ENCODE results near the gene AP2A1.
"Not testable (repeated sequence)": the region's sequence is repeated elsewhere in the genome, so short reads cannot be mapped to it uniquely, and the experiment has no call there.

The AP2A1 gene

DNA sequence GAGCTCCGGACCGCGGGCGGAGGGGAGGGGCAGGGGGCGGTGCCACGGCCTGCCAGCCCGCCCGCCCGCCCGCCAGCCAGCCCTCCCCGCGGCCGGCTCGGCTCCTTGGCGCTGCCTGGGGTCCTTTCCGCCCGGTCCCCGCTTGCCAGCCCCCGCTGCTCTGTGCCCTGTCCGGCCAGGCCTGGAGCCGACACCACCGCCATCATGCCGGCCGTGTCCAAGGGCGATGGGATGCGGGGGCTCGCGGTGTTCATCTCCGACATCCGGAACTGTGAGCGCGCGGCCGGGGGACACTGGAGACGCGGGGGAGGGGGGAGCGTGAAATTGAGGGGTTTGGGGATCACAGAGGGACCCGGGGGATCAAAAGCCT, at the start of gene AP2A1:
TSS of gene AP2A1 (plus strand) at position 72 of the 370 bp plus-strand sequence. CDS start at position 205, 133 bp downstream.
- no peak for FAIRE-seq

DNA sequence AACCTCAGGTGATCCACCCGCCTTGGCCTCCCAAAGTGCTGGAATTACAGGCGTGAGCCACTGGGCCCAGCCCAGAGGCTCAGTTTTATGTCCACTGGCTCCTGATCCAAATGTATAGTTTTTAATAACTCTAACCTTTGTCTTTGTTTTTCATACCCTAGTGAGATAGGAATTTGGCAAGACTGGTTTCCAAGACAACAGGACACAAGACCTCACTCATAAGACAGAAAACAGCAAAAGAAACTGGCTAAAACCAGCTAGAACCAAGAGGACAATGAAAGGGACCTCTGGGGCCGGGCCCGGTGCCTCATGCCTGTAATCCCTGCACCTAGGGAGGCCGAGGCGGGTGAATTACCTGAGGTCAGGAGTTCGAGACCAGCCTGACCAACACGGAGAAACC, 48.3 kb upstream of the AP2A1 start:
- FAIRE-seq, result no peak

DNA sequence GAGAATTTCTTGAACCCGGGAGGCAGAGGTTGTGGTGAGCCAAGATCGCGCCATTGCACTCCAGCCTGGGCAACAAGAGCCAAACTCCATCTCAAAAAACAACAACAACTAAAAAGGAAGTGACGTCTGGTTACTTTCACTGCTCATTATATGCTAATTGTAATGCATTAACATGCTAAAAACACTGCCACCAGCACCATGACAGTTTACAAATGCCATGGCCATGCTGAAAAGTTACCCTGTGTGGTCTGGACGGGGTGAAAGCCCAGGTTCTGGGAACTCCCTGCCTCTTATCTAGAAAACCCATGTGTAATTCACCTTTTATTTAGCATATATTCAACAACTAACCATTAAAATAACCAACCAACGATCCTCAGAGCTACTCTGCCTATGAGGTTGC, 47.8 kb upstream of the AP2A1 start:
- no peak for FAIRE-seq

DNA sequence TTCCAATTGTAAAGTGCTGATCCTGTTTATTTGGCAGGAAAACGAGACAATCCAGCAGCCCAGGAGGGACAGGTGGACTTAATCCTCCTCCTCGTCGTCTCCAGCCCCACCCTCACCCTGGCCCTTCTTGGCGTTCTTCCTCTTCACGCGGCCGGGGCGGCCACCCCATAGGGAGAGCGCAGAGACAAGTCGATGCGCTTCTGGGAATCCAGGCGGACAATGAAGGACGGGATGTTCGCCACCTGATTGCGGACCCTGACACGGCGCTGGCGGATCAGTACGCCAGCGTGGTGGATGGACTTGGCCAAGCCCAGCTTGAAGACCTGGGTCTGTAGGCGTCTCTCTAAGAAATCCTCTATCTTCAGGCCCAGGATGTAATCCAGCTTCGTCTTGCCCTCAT, 47.4 kb upstream of the AP2A1 start:
- not testable (repeated sequence) for FAIRE-seq

DNA sequence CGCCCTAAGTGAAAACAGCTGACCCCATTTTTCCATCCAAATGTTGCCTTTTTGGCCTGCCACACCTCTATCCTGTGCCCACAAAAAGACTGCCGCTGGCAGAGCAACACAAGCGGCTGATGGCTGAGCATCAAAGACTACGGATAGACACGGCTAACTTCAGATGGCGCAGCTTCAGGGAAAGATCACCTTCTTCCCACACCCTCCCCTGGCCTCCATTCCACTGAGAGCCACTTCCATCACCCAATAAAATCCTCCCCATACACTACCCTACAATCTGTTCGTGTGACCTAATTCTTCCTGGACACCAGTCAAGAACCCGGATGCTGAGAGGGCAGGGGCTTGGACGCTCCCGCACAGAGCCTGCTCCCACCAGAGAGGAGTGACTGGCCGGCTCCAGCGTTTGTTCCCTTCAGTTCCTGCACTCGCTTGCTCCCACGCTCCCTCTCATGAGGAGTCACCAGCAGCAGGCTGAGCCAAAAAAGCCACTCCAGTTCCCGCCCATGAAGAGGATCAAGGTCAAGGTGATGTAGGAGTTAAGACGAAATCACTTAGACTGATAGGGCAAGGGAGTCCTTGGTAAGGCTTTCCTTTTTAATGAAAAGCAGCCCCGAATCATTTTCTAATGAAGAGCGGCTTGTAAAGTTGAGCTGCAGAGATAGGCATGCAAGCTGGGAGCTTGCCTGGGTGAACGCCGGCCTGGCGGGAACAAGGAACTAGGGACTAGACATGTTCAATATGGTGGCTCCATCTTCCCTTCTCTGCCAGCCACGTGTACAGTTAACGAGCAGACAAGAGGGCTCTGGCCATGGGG, 39.4 kb upstream of the AP2A1 start:
- no peak for FAIRE-seq

DNA sequence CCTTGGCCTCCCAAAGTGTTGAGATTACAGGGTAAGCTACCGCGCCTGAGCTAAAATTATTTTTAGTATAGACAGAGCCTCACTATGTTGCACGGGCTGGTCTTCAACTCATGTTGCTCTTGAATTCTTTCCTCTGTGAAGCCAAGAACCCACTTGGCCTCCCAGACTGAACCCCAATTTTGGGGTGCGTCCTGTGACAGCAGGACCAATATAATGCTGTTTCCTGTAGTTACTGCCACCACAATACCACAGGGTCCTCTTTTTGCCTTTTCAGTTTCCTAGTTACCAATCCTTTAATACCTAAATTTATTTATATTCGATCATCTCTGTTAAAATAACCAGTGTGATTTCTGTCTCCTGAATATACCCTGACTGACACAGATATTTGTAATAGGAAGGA, 36.6 kb upstream of the AP2A1 start:
- no peak for FAIRE-seq

DNA sequence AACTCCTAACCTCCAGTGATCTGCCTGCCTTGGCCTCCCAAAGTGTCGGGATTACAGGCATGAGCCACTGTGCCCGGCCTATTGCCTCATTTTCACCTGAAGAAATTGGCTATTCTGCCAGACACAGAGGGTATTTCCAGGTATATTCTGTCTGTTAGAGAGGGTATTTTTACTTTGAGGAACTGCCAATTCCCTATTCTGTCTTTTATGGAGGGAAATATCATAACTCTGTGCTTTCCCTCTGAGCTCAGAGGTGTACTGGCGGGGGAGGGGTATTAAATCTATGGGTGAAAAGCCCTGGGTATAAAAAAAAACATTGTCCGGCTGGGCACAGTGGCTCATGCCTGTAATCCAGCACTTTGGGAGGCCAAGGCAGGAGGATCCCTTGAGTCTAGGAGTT, 28.5 kb upstream of the AP2A1 start:
- FAIRE-seq, result no peak

DNA sequence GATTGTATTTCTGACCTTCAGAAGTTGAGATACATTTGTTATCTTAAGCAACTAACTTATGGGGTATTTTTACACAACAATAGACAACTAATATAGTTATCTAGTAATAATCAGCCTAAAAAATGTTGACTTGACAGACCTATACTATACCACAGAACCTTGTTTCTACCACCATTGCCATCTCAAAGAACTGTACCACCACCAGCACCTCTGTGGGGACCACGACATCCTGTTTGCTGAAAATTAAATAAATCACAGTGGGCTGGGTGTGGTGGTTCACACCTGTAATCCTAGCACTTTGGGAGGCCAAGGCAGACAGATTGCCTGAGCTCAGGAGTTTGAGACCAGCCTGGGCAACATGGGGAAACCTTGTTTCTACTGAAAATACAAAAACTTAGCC, 27.7 kb upstream of the AP2A1 start:
- FAIRE-seq, result no peak

DNA sequence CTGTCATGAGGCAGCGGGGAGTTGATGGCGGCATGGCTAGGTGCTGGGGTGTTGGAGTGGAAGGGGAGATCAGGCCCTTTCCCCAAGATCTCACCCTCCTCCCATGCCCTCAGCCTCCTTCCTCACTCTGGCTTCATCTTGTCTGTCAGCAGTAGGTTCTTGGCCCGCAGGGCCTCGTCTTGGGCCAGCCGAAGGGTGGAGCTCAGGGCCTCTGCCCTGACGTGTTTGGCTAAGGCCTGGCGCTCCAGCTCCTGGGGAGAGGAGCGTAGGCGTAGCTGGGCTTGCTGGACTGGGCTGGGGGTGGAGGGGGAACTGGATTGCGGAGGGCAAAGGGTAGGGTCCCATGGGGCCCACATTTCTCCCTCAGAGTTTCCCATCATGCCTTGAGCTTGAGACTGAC, 26.9 kb upstream of the AP2A1 start:
- FAIRE-seq, result no peak

DNA sequence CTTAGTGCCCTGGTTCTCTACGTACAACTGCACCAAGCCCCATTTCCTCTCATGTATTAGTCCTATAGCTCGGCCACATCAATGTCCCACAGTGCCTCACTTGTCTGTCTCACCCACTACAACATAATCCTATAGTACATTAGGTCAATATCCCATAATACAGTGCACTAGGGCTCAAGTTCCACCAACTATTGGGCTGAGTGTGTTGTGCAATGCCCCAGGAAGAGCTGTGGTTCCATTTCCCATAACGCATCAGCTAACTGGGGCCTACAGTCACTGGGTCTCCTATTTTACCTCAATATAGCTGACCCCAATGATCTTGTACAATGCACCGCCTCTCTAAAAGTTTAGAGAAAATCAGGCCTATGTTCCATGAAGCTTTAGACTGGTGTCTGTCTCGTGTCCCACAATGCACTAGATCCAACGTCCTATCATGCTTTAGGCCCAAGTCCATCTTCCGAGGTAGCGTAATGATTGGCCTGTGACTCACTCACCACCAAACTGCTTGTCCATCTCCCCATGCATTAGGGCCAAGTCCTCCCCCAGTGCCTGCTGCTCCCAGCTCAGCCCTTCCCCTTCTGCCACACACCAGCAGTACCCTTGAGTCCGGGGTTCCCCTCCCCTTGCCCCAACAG, 25.5 kb upstream of the AP2A1 start:
- no peak for FAIRE-seq

DNA sequence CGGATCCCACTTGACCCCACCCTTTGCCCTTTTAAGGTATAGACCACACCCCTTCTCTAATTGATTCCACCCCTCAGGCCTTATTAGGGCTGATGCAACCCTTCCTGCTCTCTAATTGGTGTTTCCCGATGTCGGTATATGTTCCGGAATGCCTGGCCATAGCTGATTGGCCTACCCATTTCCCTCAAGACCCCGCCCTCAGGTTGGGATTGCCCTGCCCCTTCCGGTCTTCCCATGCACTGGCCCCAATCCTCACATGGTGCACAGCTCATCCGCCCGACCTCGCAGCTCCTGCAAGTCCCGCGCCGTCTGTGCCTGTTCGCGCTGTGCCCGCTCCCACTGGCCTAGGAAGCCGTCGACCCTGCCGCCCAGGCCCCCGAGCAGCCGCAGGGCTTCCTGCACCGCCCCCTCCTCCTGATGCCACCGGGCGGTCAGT, 21.8 kb upstream of the AP2A1 start:
- no peak for FAIRE-seq

DNA sequence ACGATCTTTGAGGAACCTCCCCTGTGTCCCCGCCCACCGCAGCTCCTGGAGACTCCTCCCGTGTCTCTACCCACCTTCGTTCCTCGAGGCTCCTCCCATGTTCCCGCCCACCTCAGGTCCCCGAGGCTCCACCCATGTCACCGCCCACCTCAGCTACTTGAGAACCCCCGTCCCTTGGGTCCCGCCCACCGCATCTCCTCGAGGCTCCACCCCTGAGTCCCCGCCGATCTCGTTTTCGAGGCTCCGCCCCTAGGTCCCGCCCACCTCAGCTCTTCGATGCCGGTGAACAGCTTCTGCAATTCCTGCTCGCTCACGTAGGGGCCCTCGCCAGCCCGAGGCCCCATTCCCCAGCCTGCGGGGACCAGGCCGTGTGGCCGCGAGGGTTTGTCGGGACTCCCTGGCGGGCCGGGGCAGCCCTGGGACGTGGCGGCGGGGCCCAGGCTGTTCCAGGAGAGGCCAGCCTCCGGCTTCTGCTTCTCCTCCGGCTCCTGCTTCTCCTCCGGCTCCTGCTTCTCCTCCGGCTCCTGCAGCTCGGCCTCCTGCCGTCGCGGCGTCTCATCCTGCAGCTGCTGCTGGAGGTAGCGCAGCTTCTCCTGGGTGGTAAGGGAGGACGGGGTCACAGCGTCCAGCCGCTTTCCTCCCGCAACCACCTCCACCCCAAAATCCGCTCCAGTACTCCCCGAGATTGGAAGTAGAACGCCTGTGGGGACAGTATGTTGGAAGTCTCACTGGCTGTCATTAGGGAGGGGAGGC, 20.4 kb upstream of the AP2A1 start:
- no peak for FAIRE-seq

DNA sequence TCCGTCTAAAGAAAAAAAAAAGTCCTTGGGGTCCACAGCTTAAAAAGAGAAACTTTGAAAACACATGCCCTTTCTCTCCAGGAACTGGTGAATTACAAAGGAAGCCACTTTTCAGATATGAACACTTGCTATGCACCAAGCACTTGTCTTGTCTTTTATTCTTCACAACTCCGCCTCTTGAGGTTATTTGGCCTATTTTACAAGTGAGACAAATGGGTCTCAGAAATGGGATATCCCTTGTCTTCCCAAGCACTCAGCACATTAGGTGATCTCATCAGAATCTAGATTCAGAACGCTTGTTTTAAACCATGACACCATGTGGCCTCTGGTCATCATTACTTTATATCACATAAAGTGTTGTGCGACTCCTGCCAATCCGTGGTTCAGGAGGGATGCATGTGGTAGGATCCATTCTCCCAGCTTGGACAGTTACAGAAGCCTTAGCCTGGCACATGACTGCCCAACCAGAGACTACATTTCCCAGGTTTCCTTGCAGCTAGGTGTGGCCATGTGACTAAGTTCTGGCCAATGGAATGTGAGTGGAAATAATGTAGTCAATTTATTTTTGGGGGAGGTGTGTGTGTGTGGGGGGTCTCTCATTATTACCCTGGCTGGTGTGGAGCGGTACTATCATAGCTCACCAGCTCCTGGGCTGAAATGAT, 17.6 kb upstream of the AP2A1 start:
- no peak for FAIRE-seq

DNA sequence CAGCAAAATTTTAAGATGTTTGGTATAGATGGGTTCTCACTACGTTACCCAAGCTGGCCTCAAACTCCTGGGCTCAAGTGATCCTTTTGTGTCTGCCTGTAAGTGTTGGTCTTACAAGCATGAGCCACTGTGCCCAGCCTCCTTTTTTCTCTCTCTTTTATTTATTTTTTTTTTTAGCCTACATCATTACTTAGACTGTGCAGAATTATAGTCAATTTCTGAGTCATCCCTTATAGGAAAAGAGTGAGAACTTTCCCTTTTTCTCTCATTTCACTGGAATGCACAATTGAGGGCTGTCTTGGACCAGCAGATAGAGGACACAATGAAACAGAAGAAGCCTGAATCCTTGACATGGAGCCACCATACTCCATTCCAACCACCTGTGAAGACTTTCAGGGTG, 17.0 kb upstream of the AP2A1 start:
- no peak for FAIRE-seq

DNA sequence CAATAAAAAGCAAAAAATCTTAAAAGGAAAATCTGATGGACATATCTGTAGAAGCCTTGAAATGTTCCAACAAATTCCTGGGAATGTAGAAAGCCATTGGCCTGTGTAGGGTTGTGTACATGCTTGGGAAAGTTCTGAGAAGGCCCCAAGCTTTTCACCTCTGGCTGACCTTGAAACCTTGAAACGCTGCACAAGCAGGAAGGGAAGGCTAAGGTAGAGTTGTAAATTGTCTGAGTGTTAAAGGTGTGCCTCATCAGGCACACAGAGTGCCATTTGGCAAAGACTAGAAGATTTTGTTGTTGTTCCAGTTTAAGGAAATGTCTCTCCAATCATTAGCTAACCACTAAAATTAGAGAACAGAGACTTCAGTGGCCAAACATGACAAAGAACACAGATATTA, 14.1 kb upstream of the AP2A1 start:
- no peak for FAIRE-seq

DNA sequence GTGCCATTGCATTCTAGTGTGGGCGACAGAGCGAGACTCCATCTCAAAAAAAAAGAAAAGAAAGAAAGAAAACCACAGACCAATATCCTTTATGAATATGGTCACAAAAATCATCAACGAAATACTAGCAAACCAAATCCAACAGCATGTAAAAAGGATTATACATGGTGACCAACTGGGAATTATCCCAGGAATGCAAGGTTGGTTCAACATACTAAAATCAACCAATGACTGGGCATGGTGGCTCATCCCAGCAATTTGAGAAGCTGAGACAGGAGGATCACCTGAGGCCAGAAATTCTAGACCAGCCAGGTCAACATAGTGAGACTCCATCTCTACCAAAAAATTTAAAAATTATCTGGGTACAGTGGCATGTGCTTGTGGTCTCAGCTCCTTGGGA, 10.8 kb upstream of the AP2A1 start:
- FAIRE-seq, result no peak

DNA sequence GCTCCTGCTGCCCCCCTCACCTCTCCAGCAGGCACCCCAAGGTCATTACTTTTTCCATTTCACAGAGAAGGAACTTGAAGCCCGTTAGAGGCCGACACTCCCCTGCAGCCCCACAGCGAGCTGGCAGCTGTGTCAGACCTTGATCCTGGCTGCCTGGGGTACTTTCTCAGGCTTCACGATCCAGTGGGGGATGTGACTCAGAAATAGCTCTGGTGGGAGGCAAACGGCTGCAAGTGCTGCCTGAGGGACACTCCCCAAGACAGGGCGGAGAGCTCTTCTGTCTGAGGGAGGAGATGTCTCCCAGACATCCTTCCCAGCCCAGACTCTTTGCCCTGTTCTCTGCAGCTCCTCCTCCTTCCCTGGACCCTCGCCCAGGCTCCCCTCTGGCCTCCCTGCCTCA, 8.5 kb upstream of the AP2A1 start:
- no peak for FAIRE-seq

DNA sequence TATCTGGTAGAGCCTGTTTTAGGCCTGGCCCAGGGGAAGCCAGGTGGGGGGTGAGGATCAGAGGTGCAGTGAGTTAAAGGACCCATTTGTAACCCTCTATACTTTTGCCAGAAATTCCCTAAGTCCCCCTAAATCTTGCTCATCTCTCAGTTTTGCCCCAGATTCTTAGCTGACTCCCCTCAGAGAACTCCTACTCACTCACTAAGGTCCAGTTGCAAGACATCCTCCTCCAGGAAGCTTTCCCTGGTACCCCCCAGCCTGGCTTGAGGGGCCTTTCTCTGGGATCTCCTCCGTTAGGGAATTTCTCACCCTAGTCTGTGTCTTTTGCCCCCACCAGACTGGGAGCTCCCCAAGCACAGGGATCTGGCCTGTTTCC, 5.6 kb upstream of the AP2A1 start:
- no peak for FAIRE-seq

DNA sequence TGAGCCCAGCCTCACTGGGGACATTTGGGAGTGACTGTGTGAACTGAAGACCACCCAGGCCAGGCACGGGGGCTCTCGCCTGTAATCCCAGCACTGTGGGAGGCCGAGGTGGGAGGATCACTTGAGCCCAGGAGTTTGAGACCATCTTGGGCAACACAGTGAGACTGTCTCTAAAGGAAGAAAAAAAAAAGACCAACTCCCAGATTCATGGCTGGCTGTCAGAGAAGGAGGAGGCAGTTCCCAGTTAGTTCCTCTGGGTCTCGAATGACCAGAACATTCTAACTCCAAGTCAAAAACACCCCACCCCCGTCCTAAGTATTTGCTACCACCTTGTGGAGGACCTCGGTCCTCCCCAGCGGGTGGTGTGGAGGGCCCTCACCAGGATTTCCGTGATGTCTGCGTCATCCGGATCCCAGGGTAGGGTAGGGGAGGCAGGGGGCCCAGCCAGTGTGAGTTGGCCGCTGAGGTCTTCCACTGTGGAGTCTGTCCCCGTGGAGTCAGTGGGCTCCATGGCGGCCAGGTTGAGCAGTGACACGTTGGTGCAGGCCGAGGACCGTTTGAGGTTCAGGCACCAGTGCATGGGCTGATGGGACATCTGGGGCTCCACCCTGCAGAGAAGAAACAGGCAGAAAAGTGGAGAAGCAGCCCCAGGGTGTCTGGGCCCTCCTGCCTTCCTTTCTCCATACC, 5.0 kb upstream of the AP2A1 start:
- no peak for FAIRE-seq

DNA sequence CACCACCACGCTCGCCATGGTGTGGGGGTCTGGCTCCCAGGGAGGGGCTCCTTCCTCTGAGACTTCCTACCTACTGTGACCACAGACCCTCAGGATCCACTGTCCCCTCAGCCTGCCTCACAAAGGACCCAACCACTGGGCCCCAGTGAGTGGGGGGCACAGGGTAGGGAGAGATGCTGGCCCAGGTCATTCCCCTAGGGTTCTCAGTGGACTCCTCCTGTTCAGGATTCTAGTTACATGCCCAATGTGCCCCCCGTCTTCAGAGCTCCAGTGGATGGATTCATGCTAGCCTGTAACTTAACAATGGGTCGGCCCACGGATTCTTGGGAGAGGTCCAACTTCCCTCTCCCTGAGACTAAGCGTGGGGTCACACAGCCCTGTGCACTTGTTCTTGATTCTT, 3.6 kb upstream of the AP2A1 start, which contains the start of gene TSKS:
TSS of gene TSKS (minus strand) at position 77 of the 400 bp plus-strand sequence. CDS start at position 18, 59 bp downstream.
- FAIRE-seq, result no peak

DNA sequence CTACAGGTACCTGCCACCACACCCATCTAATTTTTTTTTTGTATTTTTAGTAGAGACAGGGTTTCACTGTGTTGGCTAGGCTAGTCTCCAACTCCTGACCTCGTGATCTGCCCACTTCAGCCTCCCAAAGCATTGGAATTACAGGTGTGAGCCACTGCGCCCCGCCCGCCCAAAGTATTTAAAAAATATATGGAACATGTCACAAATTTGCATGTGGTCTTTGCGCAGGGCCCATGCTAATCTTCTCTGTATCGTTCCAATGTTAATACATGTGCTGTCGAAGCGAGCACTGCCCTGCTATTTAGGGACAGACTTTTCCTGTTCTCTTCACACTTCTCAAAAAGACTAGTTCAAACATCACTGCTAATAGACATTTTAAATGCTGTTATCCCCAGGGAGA, 2.5 kb upstream of the AP2A1 start:
- no peak for FAIRE-seq
